DMS153 (cell line): ENCODE results near the gene RUFY3.
A peak's percentile ranks its signal among the peaks of the same experiment; 100 is the strongest.
"Not testable (repeated sequence)": the region's sequence is repeated elsewhere in the genome, so short reads cannot be mapped to it uniquely, and the experiment has no call there.

Experiments used
- DNase-seq: peaks from one replicate; lab custom pipeline; 2025; lab: John Stamatoyannopoulos, UW

RUFY3 gene

GRCh38 chr4:70705183-70706043 is 16.4 kb upstream of the RUFY3 start:
- DNase-seq, result no peak

GRCh38 chr4:70706044-70706461 is 15.7 kb upstream of the RUFY3 start:
- no peak for DNase-seq

GRCh38 chr4:70706516-70706915 is 15.2 kb upstream of the RUFY3 start:
- DNase-seq, result no peak

- peak; percentile 14 for DNase-seq
Measured at GRCh38 chr4:70709611-70710205, 12.1 kb upstream of the RUFY3 start.

- no peak for DNase-seq
Measured at GRCh38 chr4:70711599-70711998, 10.2 kb upstream of the RUFY3 start.

GRCh38 chr4:70712150-70712549 is 9.6 kb upstream of the RUFY3 start:
- DNase-seq, result no peak

- DNase-seq, result no peak
Measured at GRCh38 chr4:70712604-70713452, 8.9 kb upstream of the RUFY3 start.

- DNase-seq, result no peak
Measured at GRCh38 chr4:70713453-70714078, 8.2 kb upstream of the RUFY3 start.

- no peak for DNase-seq
Measured at GRCh38 chr4:70714079-70714887, 7.5 kb upstream of the RUFY3 start.

- no peak for DNase-seq
Measured at GRCh38 chr4:70715097-70715496, 6.7 kb upstream of the RUFY3 start.

- no peak for DNase-seq
Measured at GRCh38 chr4:70718811-70719604, 2.8 kb upstream of the RUFY3 start.

- DNase-seq, result no peak
Measured at GRCh38 chr4:70722199-70722791, 531 bp downstream of the RUFY3 start.

GRCh38 chr4:70724463-70724862 is 2.7 kb downstream of the RUFY3 start:
- no peak for DNase-seq

- no peak for DNase-seq
Measured at GRCh38 chr4:70725633-70726032, 3.9 kb downstream of the RUFY3 start.

- DNase-seq, result not testable (repeated sequence)
Measured at GRCh38 chr4:70726515-70726914, 4.8 kb downstream of the RUFY3 start.

- no peak for DNase-seq
Measured at GRCh38 chr4:70728091-70728490, 6.3 kb downstream of the RUFY3 start.

- DNase-seq, result not testable (repeated sequence)
Measured at GRCh38 chr4:70732878-70733277, 11.1 kb downstream of the RUFY3 start.

GRCh38 chr4:70734168-70734954 is 12.6 kb downstream of the RUFY3 start:
- DNase-seq, result peak; percentile 22

GRCh38 chr4:70734971-70735370 is 13.2 kb downstream of the RUFY3 start:
- no peak for DNase-seq
